A549 (cell line): ENCODE data around the gene USP54. TPM values are rescaled to one million over a fixed set of nuclear protein-coding genes. Genes with fewer than 3 reads are reported as not detected.

Experiments
- ATAC-seq, 2 experiments: fragments of 200-7000 bp in 1 of 2; fragments of >200 bp in 1 of 2; cut with Nextera tagmentation in 1 of 2; cut with Tn5 transposase in 1 of 2; 3 replicates each; pipeline versions ENCODE4 v1.8.0 to v1.9.1; 2018 to 2020; ENCODE audit warnings: mild to moderate bottlenecking in 1 of 2, moderate library complexity in 1 of 2
- CTCF ChIA-PET: fragments of 300-600 bp; sonication (Branson Sonifier 250); formaldehyde crosslinking; extraction: SDS; loops from one replicate; lab custom pipeline; 2021; ENCODE audit warnings: antibody characterized with exemption, inconsistent platforms; lab: Yijun Ruan, JAX
- POLR2A ChIA-PET: fragments of 350-600 bp; formaldehyde crosslinking; extraction: SDS; loops from one replicate; lab custom pipeline; 2021; ENCODE audit warnings: antibody characterized with exemption, inconsistent platforms; lab: Yijun Ruan, JAX
- DNase-seq, 2 experiments: peaks; one replicate each; pipeline versions ENCODE4 v3.0.0 to v3.0.0-alpha.2; 2011 to 2016; ENCODE audit warnings: low read depth in 1 of 2, low spot score in 1 of 2
- FAIRE-seq: peaks from 2 replicates; lab custom pipeline; 2011; peaks lifted over from hg19 to GRCh38; lab: Jason Lieb, UNC
- H3K27ac ChIP-seq, 2 experiments: fragments of >200 bp; sonication (Bioruptor Twin); formaldehyde crosslinking; 3 replicates each; pipeline ENCODE4 v1.5.1; 2016 to 2017
- H3K4me1 ChIP-seq: fragments of >200 bp; sonication (Bioruptor Twin); formaldehyde crosslinking; 3 replicates; pipeline ENCODE4 v1.6.1; 2016
- H3K4me2 ChIP-seq: fragments of >200 bp; sonication (Bioruptor Twin); formaldehyde crosslinking; 3 replicates; pipeline ENCODE4 v1.6.1; 2016
- H3K4me3 ChIP-seq: fragments of >200 bp; sonication (Bioruptor Twin); formaldehyde crosslinking; 3 replicates; pipeline ENCODE4 v1.5.1; 2016
- H3K9me3 ChIP-seq: fragments of >200 bp; sonication (Bioruptor Twin); formaldehyde crosslinking; 3 replicates; pipeline ENCODE4 v1.6.1; 2016
- CEBPB ChIP-seq, 2 experiments: fragments of >200 bp in 1 of 2; sonication (Bioruptor Twin) in 1 of 2; formaldehyde crosslinking in 1 of 2; IDR thresholded peaks; 2 replicates each; pipeline ENCODE4 v1.6.1; 2012 to 2016
- CHD4 ChIP-seq: fragments of 200-600 bp; sonication (generic); IDR thresholded peaks from 2 replicates; pipeline ENCODE4 v1.6.1; 2016; ENCODE audit warnings: antibody characterized with exemption, mild to moderate bottlenecking, borderline replicate concordance
- CTCF ChIP-seq: fragments of >200 bp; sonication (Bioruptor Twin); formaldehyde crosslinking; IDR thresholded peaks from 3 replicates; pipeline ENCODE4 v1.5.1; 2016
- EHMT2 ChIP-seq: fragments of 200-600 bp; sonication (generic); IDR thresholded peaks from 2 replicates; pipeline ENCODE4 v1.6.1; 2016; ENCODE audit warnings: antibody characterized with exemption, low read depth, mild to moderate bottlenecking, moderate library complexity
- FOSB ChIP-seq: fragments of 250-450 bp; sonication (Bioruptor Pico); IDR thresholded peaks from 2 replicates; pipeline ENCODE4 v1.5.0; 2020; ENCODE audit warnings: mild to moderate bottlenecking, moderate library complexity
- KDM1A ChIP-seq: fragments of 200-600 bp; sonication (generic); IDR thresholded peaks from 2 replicates; pipeline ENCODE4 v1.6.1; 2016; ENCODE audit warnings: low read depth, mild to moderate bottlenecking
- MAX ChIP-seq: IDR thresholded peaks from 2 replicates; pipeline ENCODE4 v1.6.1; 2012
- MAZ ChIP-seq: fragments of 150-350 bp; IDR thresholded peaks from 2 replicates; pipeline ENCODE4 v1.6.1; 2014; ENCODE audit warnings: antibody characterized with exemption, low read depth, low read length, borderline replicate concordance
- NPAS2 ChIP-seq: fragments of 250-450 bp; sonication (Bioruptor Pico); IDR thresholded peaks from 2 replicates; pipeline ENCODE4 v1.8.0; 2022; ENCODE audit warnings: mild to moderate bottlenecking, moderate library complexity, borderline replicate concordance
- NR3C1 ChIP-seq: fragments of >200 bp; sonication (Bioruptor Twin); formaldehyde crosslinking; IDR thresholded peaks from 3 replicates; pipeline ENCODE4 v1.6.1; 2017
- PHF8 ChIP-seq: fragments of 200-600 bp; sonication (generic); IDR thresholded peaks from 2 replicates; pipeline ENCODE4 v1.6.1; 2016; ENCODE audit warnings: low read depth, mild to moderate bottlenecking, antibody characterized with exemption, moderate library complexity, borderline replicate concordance
- POLR2A ChIP-seq: IDR thresholded peaks from 2 replicates; pipeline ENCODE4 v1.6.1; 2012; ENCODE audit warnings: mild to moderate bottlenecking, low read length
- POLR2AphosphoS2 ChIP-seq: conservative IDR thresholded peaks from 2 replicates; pipeline ENCODE4 v1.6.1; 2012; ENCODE audit warnings: low read length, improper control_type of control experiment, inconsistent platforms
- RAD21 ChIP-seq, 2 experiments: fragments of >200 bp in 1 of 2; sonication (Bioruptor Twin) in 1 of 2; formaldehyde crosslinking in 1 of 2; IDR thresholded peaks in 1 of 2; conservative IDR thresholded peaks in 1 of 2; 2 replicates in 1 of 2; 3 replicates in 1 of 2; pipeline ENCODE4 v1.6.1; 2012 to 2018; ENCODE audit warnings: inconsistent platforms in 1 of 2
- REST ChIP-seq: fragments of 200-600 bp; sonication (generic); IDR thresholded peaks from 2 replicates; pipeline ENCODE4 v1.6.1; 2016; ENCODE audit warnings: antibody characterized with exemption, mild to moderate bottlenecking, moderate library complexity
- SMC3 ChIP-seq: fragments of >200 bp; sonication (Bioruptor Twin); formaldehyde crosslinking; IDR thresholded peaks from 3 replicates; pipeline ENCODE4 v1.6.1; 2018; ENCODE audit warnings: inconsistent platforms
- TP53 ChIP-seq: fragments of 250-450 bp; sonication (Bioruptor Pico); IDR thresholded peaks from 2 replicates; pipeline ENCODE4 v1.5.0; 2021; ENCODE audit warnings: mild to moderate bottlenecking, moderate library complexity
- ZFP36 ChIP-seq: fragments of 450-650 bp; IDR thresholded peaks from 2 replicates; pipeline ENCODE4 v1.6.1; 2014; ENCODE audit warnings: borderline replicate concordance; ENCODE audit not compliant: partially characterized antibody
- WGBS: methylation state at CpG from one replicate; pipeline ENCODE4 v1.1.6; 2017; ENCODE audit errors: missing lambda C conversion rate; 5-methylcytosine and 5-hydroxymethylcytosine counted together
- polyA plus RNA-seq, 4 experiments: library from polyadenylated mRNA; depleted of rRNA in 3 of 4; stranded (reverse); fragments of >200 nt; fragmentation: RNase III in 1 of 4; extraction: RNeasy Plus Mini Kit Qiagen cat#74134 plus additional on column Dnase treatment in 1 of 4; gene quantifications; 2 replicates in 3 of 4; 3 replicates in 1 of 4; pipeline ENCODE4 v1.2.3, GENCODE V29; 2011 to 2017
- TF ChIP-seq, protein P1 (sequence below): IDR thresholded peaks from 2 replicates; pipeline ENCODE4 v1.6.1; 2012
- TF ChIP-seq, protein P2 (sequence below): fragments of >200 bp; sonication (Bioruptor Twin); formaldehyde crosslinking; IDR thresholded peaks from 2 replicates; pipeline ENCODE4 v1.6.1; 2016

Gene USP54
- polyA plus RNA-seq, 2 of the 4 experiments (the other 2 are of a cell fraction), result 8.8 to 32.5 TPM

- DNase-seq (peak; percentile 58 to 80), FAIRE-seq (peak; percentile 88), ATAC-seq (peak; percentile 98 to 99)
- WGBS, result 96% methylated on average over 5 of the region's 5 CpGs
- no peak overlapping the region for H3K27ac ChIP-seq
- no peak overlapping the region for H3K4me2 ChIP-seq
- no peaks in the 10 kb centered on the region for H3K4me1 ChIP-seq
- peak; percentile 92 to 96 for TF ChIP-seq RAD21 (conservative IDR thresholded peaks at IDR 0.05 in 1 of 2, IDR thresholded peaks at IDR 0.05 in 1 of 2)
- TF ChIP-seq CTCF, result peak; percentile 93
- TF ChIP-seq, protein P1, sequence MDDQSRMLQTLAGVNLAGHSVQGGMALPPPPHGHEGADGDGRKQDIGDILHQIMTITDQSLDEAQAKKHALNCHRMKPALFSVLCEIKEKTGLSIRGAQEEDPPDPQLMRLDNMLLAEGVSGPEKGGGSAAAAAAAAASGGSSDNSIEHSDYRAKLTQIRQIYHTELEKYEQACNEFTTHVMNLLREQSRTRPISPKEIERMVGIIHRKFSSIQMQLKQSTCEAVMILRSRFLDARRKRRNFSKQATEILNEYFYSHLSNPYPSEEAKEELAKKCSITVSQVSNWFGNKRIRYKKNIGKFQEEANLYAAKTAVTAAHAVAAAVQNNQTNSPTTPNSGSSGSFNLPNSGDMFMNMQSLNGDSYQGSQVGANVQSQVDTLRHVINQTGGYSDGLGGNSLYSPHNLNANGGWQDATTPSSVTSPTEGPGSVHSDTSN, result no peak
- TF ChIP-seq SMC3, result peak; percentile 96
- CTCF ChIA-PET, result interaction anchor here (0.5 to 13.2 kb wide), 54 partner anchors 11 to 368 kb away, joined by 3 to 378 read pairs (median 4); partner anchors contain the start of genes MYOZ1, PPP3CB and SYNPO2L
- no peaks in the 10 kb centered on the region for H3K9me3 ChIP-seq
- H3K4me3 ChIP-seq, result no peak overlapping the region
- POLR2A ChIA-PET, result no interaction called here
Observed at GRCh38 chr10:73529089-73529832, 61.9 kb downstream of the USP54 start.

DNA sequence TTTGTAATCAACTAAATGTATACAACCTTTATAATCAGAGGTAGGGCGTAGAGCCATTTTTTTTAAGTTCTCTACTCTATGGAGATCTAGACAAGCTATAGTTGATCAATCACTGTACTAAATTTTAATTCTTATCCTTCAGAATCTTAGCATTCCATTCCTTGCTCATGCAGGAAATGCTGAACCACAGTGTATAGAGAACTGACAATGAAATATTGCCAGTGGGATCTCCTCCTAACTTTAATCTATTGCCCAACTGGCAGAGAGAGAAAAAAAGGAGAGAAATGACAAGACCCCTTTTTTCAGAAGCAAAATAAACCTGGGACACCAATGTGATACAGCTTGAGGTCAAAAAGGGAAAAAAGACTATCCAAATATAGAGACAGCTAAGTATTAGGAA lies 68.9 kb downstream of the USP54 start:
- 89% methylated on average over 1 of the region's 1 CpG for WGBS
- FAIRE-seq (no peak), ATAC-seq (no peak), DNase-seq (no peak)
- H3K4me1 ChIP-seq, result no peaks in the 10 kb centered on the region
- no peak overlapping the region for H3K4me2 ChIP-seq
- ChIA-PET CTCF (interaction anchor here (7.0 kb wide), 1 partner anchor 123 kb away, joined by 41 read pairs; no protein-coding TSS in a partner anchor), POLR2A (no interaction called here)
- no peak overlapping the region for H3K4me3 ChIP-seq
- no peak overlapping the region for H3K27ac ChIP-seq
- H3K9me3 ChIP-seq, result no peaks in the 10 kb centered on the region
- TF ChIP-seq NPAS2 (CRISPR knock-in tag) (no peak), PHF8 (no peak)

GRCh38 chr10:73519336-73519735 lies 71.8 kb downstream of the USP54 start:
- Histone ChIP-seq H3K9me3 (no peaks in the 10 kb centered on the region), H3K4me1 (no peaks in the 10 kb centered on the region), H3K4me3 (no peak overlapping the region), H3K27ac (no peak overlapping the region), H3K4me2 (no peak overlapping the region)
- FAIRE-seq (no peak), DNase-seq (no peak), ATAC-seq (no peak)
- TF ChIP-seq TP53 (CRISPR knock-in tag), result no peak
- no peak for TF ChIP-seq POLR2AphosphoS2
- TF ChIP-seq CEBPB (IDR thresholded peaks at IDR 0.05), result no peak
- no peak for TF ChIP-seq RAD21 (conservative IDR thresholded peaks at IDR 0.05 in 1 of 2, IDR thresholded peaks at IDR 0.05 in 1 of 2)
- no peak for TF ChIP-seq POLR2A
- TF ChIP-seq NR3C1, result no peak
- no peak for TF ChIP-seq FOSB
- 93% methylated on average over 3 of the region's 3 CpGs for WGBS
- CTCF ChIA-PET, result interaction anchor here (1.0 to 7.3 kb wide), 3 partner anchors 10 to 125 kb away, joined by 3 to 55 read pairs (median 41); no protein-coding TSS in a partner anchor
- POLR2A ChIA-PET, result interaction anchor here (0.6 kb wide), 1 partner anchor 1306 kb away, joined by 6 read pairs; no protein-coding TSS in a partner anchor

GRCh38 chr10:73517166-73517888 lies 73.8 kb downstream of the USP54 start:
- ChIA-PET CTCF (interaction anchor here (0.6 to 7.3 kb wide), 4 partner anchors 12 to 127 kb away, joined by 3 to 55 read pairs (median 10); no protein-coding TSS in a partner anchor), POLR2A (interaction anchor here (0.7 kb wide), 1 partner anchor 21 kb away, joined by 3 read pairs; the partner anchor contains the start of gene PPP3CB)
- 76% methylated on average over 4 of the region's 4 CpGs for WGBS
- Histone ChIP-seq H3K9me3 (no peaks in the 10 kb centered on the region), H3K4me2 (no peak overlapping the region), H3K4me1 (no peaks in the 10 kb centered on the region), H3K27ac (no peak overlapping the region), H3K4me3 (no peak overlapping the region)
- DNase-seq, result no peak
- no peak for FAIRE-seq
- no peak for ATAC-seq
- no peak for TF ChIP-seq KDM1A
- TF ChIP-seq CHD4, result no peak
- TF ChIP-seq MAZ, result no peak
- TF ChIP-seq REST, result no peak
- TF ChIP-seq MAX, result no peak
- TF ChIP-seq ZFP36, result no peak
- no peak for TF ChIP-seq EHMT2
- TF ChIP-seq, protein P2, sequence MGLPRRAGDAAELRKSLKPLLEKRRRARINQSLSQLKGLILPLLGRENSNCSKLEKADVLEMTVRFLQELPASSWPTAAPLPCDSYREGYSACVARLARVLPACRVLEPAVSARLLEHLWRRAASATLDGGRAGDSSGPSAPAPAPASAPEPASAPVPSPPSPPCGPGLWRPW, result no peak
